HG03025 (cell line): ENCODE data around the gene IRX1.

Experiments used
- ATAC-seq: cut with Tn5 transposase; IDR thresholded peaks from one replicate; pipeline ENCODE4 v1.9.1; 2021; ENCODE audit warnings: mild to moderate bottlenecking, moderate library complexity; ENCODE audit not compliant: unreplicated experiment, low FRiP score

IRX1 gene

GRCh38 chr5:3595006-3595961 lies at the start of gene IRX1:
TSS of gene IRX1 (plus strand) at chr5:3595832. CDS start at chr5:3596106, 274 bp downstream.
- no peak for ATAC-seq

GRCh38 chr5:3546028-3546427 lies 49.6 kb upstream of the IRX1 start:
- no peak for ATAC-seq

GRCh38 chr5:3564116-3564515 lies 31.5 kb upstream of the IRX1 start:
- ATAC-seq = no peak

GRCh38 chr5:3564827-3565518 lies 30.7 kb upstream of the IRX1 start:
- ATAC-seq = no peak

- ATAC-seq = no peak
Observed at GRCh38 chr5:3584724-3585531, 10.7 kb upstream of the IRX1 start.

- no peak for ATAC-seq
Observed at GRCh38 chr5:3590161-3590966, 5.3 kb upstream of the IRX1 start.

- ATAC-seq = no peak
Observed at GRCh38 chr5:3590967-3591900, 4.4 kb upstream of the IRX1 start.

- no peak for ATAC-seq
Observed at GRCh38 chr5:3592298-3592697, 3.3 kb upstream of the IRX1 start.

- no peak for ATAC-seq
Observed at GRCh38 chr5:3593771-3594509, 1.7 kb upstream of the IRX1 start.

DNA sequence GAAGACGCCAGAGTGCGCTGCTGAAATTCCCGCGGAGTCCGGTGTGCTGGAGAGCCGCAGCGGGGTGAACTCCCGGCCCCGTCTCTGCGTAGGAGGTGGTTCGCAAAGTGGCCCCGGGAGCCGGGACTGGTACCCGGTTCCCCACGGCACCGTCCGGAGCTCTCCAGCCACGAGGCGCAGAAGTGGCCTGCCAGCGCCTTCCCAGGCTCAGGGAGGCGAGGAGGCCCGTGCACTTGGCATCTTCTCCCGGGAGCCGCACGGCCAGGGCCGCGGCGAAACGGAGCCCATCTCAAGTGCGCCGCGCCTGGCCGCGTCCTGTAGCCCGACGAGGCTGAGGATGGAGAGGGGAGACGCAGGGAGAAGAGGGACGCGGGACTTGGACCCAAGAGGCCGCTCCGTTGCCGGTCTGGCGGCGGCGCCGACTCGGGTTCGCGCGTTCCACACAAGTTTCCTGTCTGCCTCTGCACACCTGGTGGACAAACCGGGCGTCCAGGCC lies 1.1 kb upstream of the IRX1 start:
- ATAC-seq = no peak

- no peak for ATAC-seq
Observed at GRCh38 chr5:3596261-3596825, 711 bp downstream of the IRX1 start.

- no peak for ATAC-seq
Observed at GRCh38 chr5:3596857-3597166, 1.2 kb downstream of the IRX1 start.

- no peak for ATAC-seq
Observed at GRCh38 chr5:3597167-3598007, 1.8 kb downstream of the IRX1 start.

- no peak for ATAC-seq
Observed at GRCh38 chr5:3598207-3598606, 2.6 kb downstream of the IRX1 start.

DNA sequence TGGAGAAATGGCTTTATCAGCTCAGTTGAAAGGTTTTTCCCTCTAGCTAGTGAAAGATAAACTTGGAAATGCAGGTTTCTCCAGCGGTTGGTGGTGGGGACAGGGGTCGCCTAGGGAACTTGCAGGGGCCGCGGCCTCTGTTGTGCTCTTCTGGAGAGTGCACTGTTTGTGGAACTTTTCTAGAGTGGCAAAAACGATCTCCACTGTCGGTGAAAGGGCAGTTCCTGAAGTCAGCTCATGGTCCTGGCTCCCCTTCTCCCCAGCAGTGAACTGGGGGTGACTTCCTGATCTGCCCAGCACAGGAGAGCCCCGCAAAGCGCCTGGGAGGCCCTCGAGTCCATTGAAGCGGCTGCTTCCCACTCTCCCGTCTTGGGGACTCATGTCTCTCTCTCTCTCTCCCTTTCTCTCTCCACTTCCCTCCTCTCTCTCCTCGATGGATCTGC lies 3.2 kb downstream of the IRX1 start:
- no peak for ATAC-seq

- no peak for ATAC-seq
Observed at GRCh38 chr5:3599226-3600105, 3.8 kb downstream of the IRX1 start.
